Measurements from ENCODE around the gene NUP93. TPM values are rescaled to one million over a fixed set of nuclear protein-coding genes. Genes with fewer than 3 reads are reported as not detected.

The NUP93 gene
- total RNA-seq, 1 experiment from 2014 or later: 144 TPM

DNA sequence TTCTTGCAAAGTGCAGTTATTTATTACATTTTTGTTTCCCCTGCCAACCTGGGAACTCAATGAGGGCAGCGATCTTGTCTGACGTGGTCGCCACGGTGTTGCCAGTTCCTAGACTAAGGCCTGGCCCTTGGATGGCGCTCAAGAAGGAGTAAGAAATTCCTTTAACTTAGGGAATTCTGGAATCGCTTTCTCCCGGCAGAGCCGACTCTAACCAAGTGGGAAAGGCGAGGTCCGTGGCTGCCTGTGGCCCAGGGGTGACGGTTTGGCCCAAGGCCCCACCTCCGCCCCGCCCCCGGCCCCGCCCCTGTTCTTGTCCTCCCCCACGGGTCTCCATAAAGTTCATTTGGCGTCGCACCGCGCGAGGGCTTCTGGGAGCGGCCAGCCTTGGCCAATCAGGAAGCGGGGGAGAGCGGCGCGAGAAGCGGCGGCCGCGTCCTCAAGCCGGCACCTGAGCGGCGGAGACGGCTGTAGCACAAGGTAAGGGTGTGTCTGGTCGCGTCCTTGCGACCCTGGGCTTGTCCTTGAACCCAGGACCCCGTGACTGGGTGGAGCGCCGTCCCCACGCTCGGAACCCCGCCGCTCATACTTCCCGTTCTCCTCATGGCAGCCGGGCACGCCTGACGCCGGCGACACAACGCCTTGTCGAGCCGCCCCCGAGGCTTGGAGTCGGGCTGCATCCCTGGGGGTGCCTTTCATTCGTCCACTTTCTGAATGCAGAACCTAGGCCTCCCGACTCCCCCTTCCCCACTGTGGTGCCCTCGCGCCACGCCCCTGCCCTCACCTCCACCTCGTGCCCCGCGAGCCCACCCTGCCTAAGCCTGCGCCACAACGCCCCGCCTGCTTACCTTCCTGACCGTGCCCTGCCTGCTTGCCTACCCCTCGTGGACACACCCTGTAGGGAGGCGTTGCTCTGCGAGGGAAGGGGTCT is at the start of gene NUP93 (continued):
- TF ChIP-seq TCF7L2 (IDR thresholded peaks at IDR 0.05; ENCODE audit: borderline replicate concordance, extremely low read depth, insufficient read depth, insufficient read length) (no peak), CBX3 (IDR thresholded peaks at IDR 0.05; ENCODE audit: low read depth) (peak; percentile 58; the same call in 1 of the 2 replicates), CEBPB (IDR thresholded peaks at IDR 0.05; ENCODE audit: low read depth) (no peak), FOSL1 (IDR thresholded peaks at IDR 0.05; ENCODE audit: low read depth) (no peak), JUND (IDR thresholded peaks at IDR 0.05) (no peak), ZNF274 (IDR thresholded peaks at IDR 0.05; ENCODE audit: low read depth, low read length) (no peak), ELF1 (IDR thresholded peaks at IDR 0.05; ENCODE audit: borderline replicate concordance, low read depth) (peak; percentile 40)

DNA sequence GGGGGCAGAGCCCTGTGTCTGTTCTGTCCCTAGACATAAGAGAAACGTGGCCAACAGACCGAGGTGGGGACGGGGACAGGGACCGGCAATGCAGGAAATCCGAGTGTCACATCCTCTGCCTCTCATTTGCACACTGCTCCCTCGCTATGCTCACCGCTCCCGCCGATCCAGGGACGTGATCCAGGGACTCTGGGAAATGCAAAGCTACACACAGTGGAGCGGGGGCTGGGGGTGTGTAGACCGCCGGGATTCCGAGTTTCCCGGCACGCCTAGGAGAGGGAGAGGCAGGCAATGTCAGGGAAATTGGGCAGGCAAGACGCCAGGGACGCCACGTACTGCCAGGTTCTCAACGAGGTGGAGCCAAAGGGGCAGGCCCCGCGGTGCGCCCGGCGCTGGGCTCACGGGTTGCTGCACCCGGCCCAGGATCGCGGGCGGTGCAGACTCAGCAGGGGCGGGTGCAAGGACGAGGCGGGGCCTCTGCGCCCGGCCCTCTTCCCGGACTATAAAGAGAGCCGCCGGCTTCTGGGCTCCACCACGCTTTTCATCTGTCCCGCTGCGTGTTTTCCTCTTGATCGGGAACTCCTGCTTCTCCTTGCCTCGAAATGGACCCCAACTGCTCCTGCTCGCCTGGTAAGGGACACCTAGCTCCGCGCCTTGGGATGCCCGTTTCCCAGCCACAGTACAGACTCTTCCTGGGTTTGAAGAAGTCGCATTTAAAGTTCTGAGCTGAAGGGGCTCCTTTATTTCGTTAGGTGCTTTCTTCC is 47.8 kb upstream of the NUP93 start, which contains the start of gene MT1X:
Gene MT1X, plus strand, starts transcription at position 532 of the 764 bp plus-strand sequence. Its CDS starts 71 bp downstream, at position 603.
- peak within 1 kb of the TSS; percentile 96 for H3K4me2 ChIP-seq (ENCODE audit: low read length)
- H3K4me3 ChIP-seq (replicated peaks in 1 of 2; ENCODE audit: low read depth in 1 of 2, low read length in 2 of 2): peak within 1 kb of the TSS; percentile 67 to 81
- no peaks in the 10 kb centered on the region for H3K27me3 ChIP-seq (ENCODE audit: insufficient read depth, low read length)
- H3K9ac ChIP-seq (ENCODE audit: low read length): peak within 1 kb of the TSS; percentile 76
- H3K9me3 ChIP-seq (ENCODE audit: control insufficient read depth in 1 of 2, insufficient read depth in 1 of 2, low read depth in 1 of 2, low read length in 2 of 2): no peaks in the 10 kb centered on the region
- H3K4me1 ChIP-seq (ENCODE audit: control insufficient read depth in 1 of 2, insufficient read depth in 2 of 2, low read length in 2 of 2): peaks cover 13 to 32% of the 10 kb centered on the region in 2 experiments; a peak in 3 of 4 replicates
- H3K36me3 ChIP-seq (ENCODE audit: control insufficient read depth in 1 of 2, insufficient read depth in 2 of 2, low read length in 2 of 2): no peaks in the 10 kb centered on the region
- peak; percentile 97 for ATAC-seq
- peak; percentile 81 for DNase-seq (ENCODE audit: low read depth, low spot score)
- H4K20me1 ChIP-seq (ENCODE audit: insufficient read depth): no peaks in the 10 kb centered on the region
- H3K27ac ChIP-seq (ENCODE audit: low read depth, low read length): peak within 1 kb of the TSS; percentile 61
- intact Hi-C loops (cut with micrococcal nuclease): loop anchor here (2.0 to 5.0 kb wide), 4 partner anchors 25 to 1180 kb away; partner anchors contain the start of genes MT1E, MT1F and MT2A
- BruUV-seq (replicated peaks): TSS peak; percentile 94
- no peaks in the 10 kb centered on the region for H3K79me2 ChIP-seq (ENCODE audit: insufficient read depth, low read length)
- no peaks in the 10 kb centered on the region for H3K9me2 ChIP-seq (ENCODE audit: insufficient read depth)
- peak within 1 kb of the TSS; percentile 37 for H2AFZ ChIP-seq (ENCODE audit: low read depth, low read length, poor library complexity, severe bottlenecking)
- ChIA-PET CTCF (no interaction called here), RAD21 (ENCODE audit: low non-redundant PET in 1 of 2, low total read pairs in 2 of 2, uncharacterized antibody in 2 of 2, unreplicated experiment in 2 of 2) (interaction anchor here in 1 of 2 experiments (1.1 kb wide), 1 partner anchor 28 kb away, joined by 3 read pairs; no protein-coding TSS in a partner anchor), POLR2A (interaction anchor here (0.9 to 2.4 kb wide), 5 partner anchors 8 to 57 kb away, joined by 3 to 9 read pairs (median 5); partner anchors contain the start of gene MT1E)
- TF ChIP-seq ELF1 (IDR thresholded peaks at IDR 0.05; ENCODE audit: borderline replicate concordance, low read depth): no peak
- no peak for TF ChIP-seq EZH2 (IDR thresholded peaks at IDR 0.05)
- no peak for TF ChIP-seq JUND (IDR thresholded peaks at IDR 0.05)
- peak; percentile 92 for TF ChIP-seq POLR2AphosphoS5 (IDR thresholded peaks at IDR 0.05; ENCODE audit: low read depth, low read length)
- TF ChIP-seq, protein P1, sequence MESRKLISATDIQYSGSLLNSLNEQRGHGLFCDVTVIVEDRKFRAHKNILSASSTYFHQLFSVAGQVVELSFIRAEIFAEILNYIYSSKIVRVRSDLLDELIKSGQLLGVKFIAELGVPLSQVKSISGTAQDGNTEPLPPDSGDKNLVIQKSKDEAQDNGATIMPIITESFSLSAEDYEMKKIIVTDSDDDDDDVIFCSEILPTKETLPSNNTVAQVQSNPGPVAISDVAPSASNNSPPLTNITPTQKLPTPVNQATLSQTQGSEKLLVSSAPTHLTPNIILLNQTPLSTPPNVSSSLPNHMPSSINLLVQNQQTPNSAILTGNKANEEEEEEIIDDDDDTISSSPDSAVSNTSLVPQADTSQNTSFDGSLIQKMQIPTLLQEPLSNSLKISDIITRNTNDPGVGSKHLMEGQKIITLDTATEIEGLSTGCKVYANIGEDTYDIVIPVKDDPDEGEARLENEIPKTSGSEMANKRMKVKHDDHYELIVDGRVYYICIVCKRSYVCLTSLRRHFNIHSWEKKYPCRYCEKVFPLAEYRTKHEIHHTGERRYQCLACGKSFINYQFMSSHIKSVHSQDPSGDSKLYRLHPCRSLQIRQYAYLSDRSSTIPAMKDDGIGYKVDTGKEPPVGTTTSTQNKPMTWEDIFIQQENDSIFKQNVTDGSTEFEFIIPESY (IDR thresholded peaks at IDR 0.05; ENCODE audit: extremely low read depth, insufficient replicate concordance, low read length): no peak
- TF ChIP-seq EZH2phosphoT487 (IDR thresholded peaks at IDR 0.05; ENCODE audit: borderline replicate concordance): no peak
- no peak for TF ChIP-seq CEBPB (IDR thresholded peaks at IDR 0.05; ENCODE audit: low read depth)
- TF ChIP-seq TCF7L2 (IDR thresholded peaks at IDR 0.05; ENCODE audit: borderline replicate concordance, extremely low read depth, insufficient read depth, insufficient read length): peak; percentile 96
- no peak for TF ChIP-seq EGR1 (IDR thresholded peaks at IDR 0.05; ENCODE audit: low read depth)
- no peak for TF ChIP-seq ZFX (IDR thresholded peaks at IDR 0.05)
- peak; percentile 51 for TF ChIP-seq SP1 (IDR thresholded peaks at IDR 0.05; ENCODE audit: low read depth)
- TF ChIP-seq, protein P2, sequence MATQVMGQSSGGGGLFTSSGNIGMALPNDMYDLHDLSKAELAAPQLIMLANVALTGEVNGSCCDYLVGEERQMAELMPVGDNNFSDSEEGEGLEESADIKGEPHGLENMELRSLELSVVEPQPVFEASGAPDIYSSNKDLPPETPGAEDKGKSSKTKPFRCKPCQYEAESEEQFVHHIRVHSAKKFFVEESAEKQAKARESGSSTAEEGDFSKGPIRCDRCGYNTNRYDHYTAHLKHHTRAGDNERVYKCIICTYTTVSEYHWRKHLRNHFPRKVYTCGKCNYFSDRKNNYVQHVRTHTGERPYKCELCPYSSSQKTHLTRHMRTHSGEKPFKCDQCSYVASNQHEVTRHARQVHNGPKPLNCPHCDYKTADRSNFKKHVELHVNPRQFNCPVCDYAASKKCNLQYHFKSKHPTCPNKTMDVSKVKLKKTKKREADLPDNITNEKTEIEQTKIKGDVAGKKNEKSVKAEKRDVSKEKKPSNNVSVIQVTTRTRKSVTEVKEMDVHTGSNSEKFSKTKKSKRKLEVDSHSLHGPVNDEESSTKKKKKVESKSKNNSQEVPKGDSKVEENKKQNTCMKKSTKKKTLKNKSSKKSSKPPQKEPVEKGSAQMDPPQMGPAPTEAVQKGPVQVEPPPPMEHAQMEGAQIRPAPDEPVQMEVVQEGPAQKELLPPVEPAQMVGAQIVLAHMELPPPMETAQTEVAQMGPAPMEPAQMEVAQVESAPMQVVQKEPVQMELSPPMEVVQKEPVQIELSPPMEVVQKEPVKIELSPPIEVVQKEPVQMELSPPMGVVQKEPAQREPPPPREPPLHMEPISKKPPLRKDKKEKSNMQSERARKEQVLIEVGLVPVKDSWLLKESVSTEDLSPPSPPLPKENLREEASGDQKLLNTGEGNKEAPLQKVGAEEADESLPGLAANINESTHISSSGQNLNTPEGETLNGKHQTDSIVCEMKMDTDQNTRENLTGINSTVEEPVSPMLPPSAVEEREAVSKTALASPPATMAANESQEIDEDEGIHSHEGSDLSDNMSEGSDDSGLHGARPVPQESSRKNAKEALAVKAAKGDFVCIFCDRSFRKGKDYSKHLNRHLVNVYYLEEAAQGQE (IDR thresholded peaks at IDR 0.05; ENCODE audit: low read depth): no peak
- TF ChIP-seq CBX3 (IDR thresholded peaks at IDR 0.05; ENCODE audit: low read depth): 0 out of 2 replicates have a peak, but pooled peaks have one; percentile 60
- no peak for TF ChIP-seq ZNF274 (IDR thresholded peaks at IDR 0.05; ENCODE audit: low read depth, low read length)
- no peak for TF ChIP-seq SRF (IDR thresholded peaks at IDR 0.05; ENCODE audit: low read depth)

Measured in HCT116 (cell line).